A673 (cell line): ENCODE measurements around the gene ZNF230. TPM values are rescaled to one million over a fixed set of nuclear protein-coding genes. Genes with fewer than 3 reads are reported as not detected.

Source experiments
- BruUV-seq: library from RNA; stranded (reverse); fragments of 400-500 nt; replicated peaks from 2 replicates; lab custom pipeline; 2021; lab: Mats Ljungman, UMichigan
- CTCF ChIA-PET: fragments of 300-600 bp; sonication (Branson Sonifier 250); formaldehyde crosslinking; loops from one replicate; lab custom pipeline; 2022; ENCODE audit warnings: antibody characterized with exemption; lab: Charles Lee
- POLR2A ChIA-PET: fragments of 300-600 bp; sonication (Branson Sonifier 250); formaldehyde crosslinking; loops from one replicate; lab custom pipeline; 2022; ENCODE audit warnings: antibody characterized with exemption; ENCODE audit not compliant: low non-redundant PET; lab: Charles Lee
- DNase-seq: peaks from one replicate; pipeline ENCODE4 v3.0.0-alpha.2; 2015; ENCODE audit warnings: low spot score
- H3K27ac ChIP-seq: fragments of 200-600 bp; sonication (generic); 2 replicates; pipeline ENCODE4 v1.5.1; 2016; ENCODE audit warnings: mixed run types, low read depth, mild to moderate bottlenecking, mixed read lengths, antibody characterized with exemption, low read length; ENCODE audit not compliant: poor library complexity, severe bottlenecking
- H3K27me3 ChIP-seq: fragments of 200-600 bp; sonication (generic); replicated peaks from 2 replicates; pipeline ENCODE4 v1.6.1; 2017; ENCODE audit warnings: mixed run types, low read depth, mild to moderate bottlenecking, mixed read lengths, antibody characterized with exemption, low read length; ENCODE audit not compliant: insufficient read depth, poor library complexity
- H3K36me3 ChIP-seq: fragments of 200-600 bp; sonication (generic); 2 replicates; pipeline ENCODE4 v1.6.1; 2016; ENCODE audit warnings: mixed run types, mild to moderate bottlenecking, mixed read lengths, antibody characterized with exemption, low read length; ENCODE audit not compliant: insufficient read depth, poor library complexity, severe bottlenecking
- H3K4me1 ChIP-seq: fragments of 200-600 bp; sonication (generic); 2 replicates; pipeline ENCODE4 v1.6.1; 2017; ENCODE audit warnings: mixed run types, mild to moderate bottlenecking, mixed read lengths, antibody characterized with exemption, low read length; ENCODE audit not compliant: insufficient read depth, poor library complexity, severe bottlenecking
- H3K4me3 ChIP-seq: fragments of 200-600 bp; sonication (generic); 2 replicates; pipeline ENCODE4 v1.5.1; 2016; ENCODE audit warnings: low read depth, mixed run types, mild to moderate bottlenecking, mixed read lengths, low read length; ENCODE audit not compliant: poor library complexity, severe bottlenecking
- H3K9me3 ChIP-seq: fragments of 200-600 bp; sonication (generic); 2 replicates; pipeline ENCODE4 v1.6.1; 2016; ENCODE audit warnings: mixed run types, low read depth, mild to moderate bottlenecking, mixed read lengths, antibody characterized with exemption, low read length; ENCODE audit not compliant: poor library complexity, severe bottlenecking
- EZH2 ChIP-seq: fragments of 200-600 bp; sonication (generic); IDR thresholded peaks from 2 replicates; pipeline ENCODE4 v1.6.1; 2017; ENCODE audit warnings: borderline replicate concordance, low read depth, mild to moderate bottlenecking, mixed read lengths, antibody characterized with exemption, low read length; ENCODE audit not compliant: poor library complexity, severe bottlenecking
- intact Hi-C: fragments of 100-400 bp; cut with micrococcal nuclease; formaldehyde crosslinking; loops from one replicate; pipeline ENCODE4 v1.10.0; 2022; ENCODE audit not compliant: unreplicated experiment
- total RNA-seq: library from RNA; stranded (reverse); gene quantifications from 2 replicates; pipeline ENCODE4 v1.2.3, GENCODE V29; 2021
- TF ChIP-seq, protein P1 (sequence below): fragments of 300-800, 200-600 bp; sonication (generic); conservative IDR thresholded peaks from 2 replicates; pipeline ENCODE4 v1.5.1; 2017; ENCODE audit warnings: low read depth, mild to moderate bottlenecking, antibody characterized with exemption, low read length, moderate library complexity, mixed read lengths

ZNF230 gene
- total RNA-seq, 1 experiment from 2014 or later = 5.4 TPM

DNA sequence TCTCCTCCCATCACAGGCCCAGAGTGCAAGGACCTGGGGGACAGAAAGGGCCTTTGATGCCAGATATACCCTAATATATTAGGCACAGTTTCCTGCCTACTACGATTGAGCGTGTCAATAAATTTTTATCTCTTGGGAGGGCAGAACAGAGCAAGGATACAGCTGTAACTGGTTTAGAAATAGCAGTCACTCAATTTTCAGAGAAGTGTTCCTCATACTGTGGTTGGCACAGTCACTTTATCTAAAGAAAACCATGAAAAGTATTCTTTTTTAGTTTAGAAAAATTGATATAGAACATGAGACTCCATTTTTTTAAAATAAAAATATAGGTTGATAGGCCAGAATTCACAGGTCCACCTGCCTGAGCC, 19.2 kb upstream of the ZNF230 start:
- ChIA-PET POLR2A (no interaction called here), CTCF (no interaction called here)
- TF ChIP-seq, protein P1, sequence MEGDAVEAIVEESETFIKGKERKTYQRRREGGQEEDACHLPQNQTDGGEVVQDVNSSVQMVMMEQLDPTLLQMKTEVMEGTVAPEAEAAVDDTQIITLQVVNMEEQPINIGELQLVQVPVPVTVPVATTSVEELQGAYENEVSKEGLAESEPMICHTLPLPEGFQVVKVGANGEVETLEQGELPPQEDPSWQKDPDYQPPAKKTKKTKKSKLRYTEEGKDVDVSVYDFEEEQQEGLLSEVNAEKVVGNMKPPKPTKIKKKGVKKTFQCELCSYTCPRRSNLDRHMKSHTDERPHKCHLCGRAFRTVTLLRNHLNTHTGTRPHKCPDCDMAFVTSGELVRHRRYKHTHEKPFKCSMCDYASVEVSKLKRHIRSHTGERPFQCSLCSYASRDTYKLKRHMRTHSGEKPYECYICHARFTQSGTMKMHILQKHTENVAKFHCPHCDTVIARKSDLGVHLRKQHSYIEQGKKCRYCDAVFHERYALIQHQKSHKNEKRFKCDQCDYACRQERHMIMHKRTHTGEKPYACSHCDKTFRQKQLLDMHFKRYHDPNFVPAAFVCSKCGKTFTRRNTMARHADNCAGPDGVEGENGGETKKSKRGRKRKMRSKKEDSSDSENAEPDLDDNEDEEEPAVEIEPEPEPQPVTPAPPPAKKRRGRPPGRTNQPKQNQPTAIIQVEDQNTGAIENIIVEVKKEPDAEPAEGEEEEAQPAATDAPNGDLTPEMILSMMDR = no peak
- no peak for TF ChIP-seq EZH2
- intact Hi-C loops = no loop called here
- H3K27ac ChIP-seq = no peak overlapping the region
- DNase-seq = no peak
- no peaks in the 10 kb centered on the region for H3K27me3 ChIP-seq
- peaks cover 3% of the 10 kb centered on the region for H3K9me3 ChIP-seq
- H3K4me3 ChIP-seq = peak overlapping the region; percentile 78
- H3K4me1 ChIP-seq = no peaks in the 10 kb centered on the region
- no TSS peak for BruUV-seq
- H3K36me3 ChIP-seq = no peaks in the 10 kb centered on the region

DNA sequence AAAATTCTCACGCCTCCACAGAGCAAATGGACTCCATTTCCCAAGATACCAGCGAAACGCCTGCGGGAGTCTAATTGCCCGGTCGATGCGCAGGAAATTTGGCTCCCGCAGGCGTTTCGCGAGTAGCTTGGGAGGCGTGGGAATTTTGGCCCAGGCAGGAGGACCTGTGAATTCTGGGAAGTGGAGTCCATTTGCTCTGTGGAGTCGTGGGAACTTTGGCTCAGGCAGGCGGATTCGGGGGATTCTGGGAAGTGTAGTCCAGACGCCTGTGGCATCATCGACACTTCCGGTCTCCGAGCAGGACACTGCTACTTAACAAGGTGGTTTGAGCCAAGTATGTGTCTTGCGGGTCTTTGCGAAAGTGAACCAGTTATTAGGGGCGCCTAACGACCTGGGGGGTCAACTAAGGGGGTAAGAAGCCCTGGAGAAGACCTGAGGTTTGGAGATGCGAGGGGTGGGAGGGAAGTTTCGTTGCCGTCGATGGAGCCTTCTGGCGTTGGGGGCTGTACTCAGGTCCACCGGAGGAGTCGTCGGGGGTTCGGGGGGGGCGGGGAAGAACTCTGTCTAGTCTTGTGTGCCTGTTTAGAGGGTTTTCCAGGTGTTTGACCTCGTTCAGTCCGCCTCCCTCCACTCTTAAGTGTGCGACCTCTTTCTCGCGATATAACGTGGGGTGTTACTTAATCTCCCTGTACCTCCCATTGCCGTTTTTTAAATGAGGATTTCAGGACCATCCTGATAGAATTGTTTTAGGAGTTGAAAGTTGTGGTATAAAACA, 18.7 kb upstream of the ZNF230 start, which contains the start of gene ZNF155:
Gene ZNF155, plus strand, starts transcription at position 277 of the 775 bp plus-strand sequence. CDS start 4,356 bp downstream, outside the sequence.
- CTCF ChIA-PET = no interaction called here
- intact Hi-C loops = no loop called here

DNA sequence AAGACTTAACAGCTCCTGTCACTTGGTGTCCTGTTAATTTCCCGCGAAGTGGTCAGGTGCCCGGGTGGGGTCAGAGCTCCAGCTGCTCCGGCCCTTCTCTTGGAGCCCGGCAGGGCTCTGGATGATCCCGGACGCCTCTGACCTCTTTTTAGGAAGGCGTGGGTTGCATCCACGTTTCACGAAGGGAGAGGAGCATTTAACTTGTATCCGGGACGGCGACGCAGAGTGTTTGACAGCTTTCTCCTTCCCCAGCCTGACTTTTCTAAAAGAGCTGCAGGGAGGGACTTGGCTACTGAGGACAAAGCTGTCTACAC, 18.1 kb upstream of the ZNF230 start:
- CTCF ChIA-PET = interaction anchor here (0.6 kb wide), 1 partner anchor 546 kb away, joined by 8 read pairs; no protein-coding TSS in a partner anchor
- TSS peak; percentile 79 for BruUV-seq
- intact Hi-C loops = no loop called here

More for the DNA sequence above, 18.7 kb upstream of the ZNF230 start, which contains the start of gene ZNF155:
- Histone ChIP-seq H3K27ac (peak within 1 kb of the TSS; percentile 71), H3K36me3 (no peaks in the 10 kb centered on the region), H3K4me3 (peak within 1 kb of the TSS; percentile 78), H3K27me3 (no peaks in the 10 kb centered on the region), H3K9me3 (peaks cover 1% of the 10 kb centered on the region), H3K4me1 (no peaks in the 10 kb centered on the region)
- POLR2A ChIA-PET = no interaction called here
- no peak for TF ChIP-seq EZH2
- peak; percentile 99 for DNase-seq
- no TSS peak for BruUV-seq

More for the DNA sequence above, 18.1 kb upstream of the ZNF230 start:
- Histone ChIP-seq H3K4me1 (no peaks in the 10 kb centered on the region), H3K36me3 (peaks cover 5% of the 10 kb centered on the region), H3K9me3 (no peaks in the 10 kb centered on the region), H3K4me3 (peak overlapping the region; percentile 78), H3K27me3 (no peaks in the 10 kb centered on the region), H3K27ac (peak overlapping the region; percentile 71)
- no peak for TF ChIP-seq EZH2
- TF ChIP-seq, protein P1 = no peak
- peak; percentile 8 for DNase-seq
- POLR2A ChIA-PET = no interaction called here
